ENCODE measurements around the gene GAPDHS. TPM values are rescaled to one million over a fixed set of nuclear protein-coding genes. Genes with fewer than 3 reads are reported as not detected.

GAPDHS gene
- total RNA-seq, result not detected

DNA sequence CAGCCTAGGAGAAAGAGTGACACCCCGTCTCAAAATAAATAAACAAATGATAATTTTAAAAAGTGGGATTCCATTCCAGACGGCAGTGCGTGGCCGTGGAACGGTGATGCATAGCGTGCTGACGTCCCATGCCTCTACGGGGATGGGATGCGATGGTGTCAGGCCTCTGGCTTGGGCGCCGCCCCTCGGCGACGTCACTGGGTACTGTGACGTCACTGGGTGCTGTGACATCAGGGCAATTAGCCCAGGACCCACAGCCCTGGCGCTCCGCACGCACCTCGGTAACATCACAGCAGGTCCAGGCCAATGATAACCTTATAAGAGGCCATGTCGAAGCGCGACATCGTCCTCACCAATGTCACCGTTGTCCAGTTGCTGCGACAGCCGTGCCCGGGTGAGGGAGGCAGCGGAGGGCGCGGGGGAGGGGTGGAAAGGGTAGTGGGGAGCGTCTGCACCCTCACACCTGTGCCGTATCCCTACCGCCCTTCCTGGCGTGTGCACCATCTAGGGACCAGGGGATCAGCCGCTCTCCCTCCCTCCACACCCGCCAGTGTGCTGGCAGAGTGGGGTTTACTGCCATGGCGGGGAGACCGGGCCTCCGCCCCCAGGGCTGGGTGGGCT, at the start of gene GAPDHS:
GAPDHS (plus strand) TSS at position 256 of the 621 bp plus-strand sequence; CDS start at position 328, 72 bp downstream.
- intact Hi-C loops (cut with DNase I), result no loop called here
- Histone ChIP-seq H3K27ac (no peak within 1 kb of the TSS), H3K27me3 (no peaks in the 10 kb centered on the region), H3K9me3 (no peaks in the 10 kb centered on the region), H3K36me3 (no peaks in the 10 kb centered on the region), H3K4me3 (no peak within 1 kb of the TSS), H3K4me1 (no peaks in the 10 kb centered on the region)
- TF ChIP-seq, protein P1, sequence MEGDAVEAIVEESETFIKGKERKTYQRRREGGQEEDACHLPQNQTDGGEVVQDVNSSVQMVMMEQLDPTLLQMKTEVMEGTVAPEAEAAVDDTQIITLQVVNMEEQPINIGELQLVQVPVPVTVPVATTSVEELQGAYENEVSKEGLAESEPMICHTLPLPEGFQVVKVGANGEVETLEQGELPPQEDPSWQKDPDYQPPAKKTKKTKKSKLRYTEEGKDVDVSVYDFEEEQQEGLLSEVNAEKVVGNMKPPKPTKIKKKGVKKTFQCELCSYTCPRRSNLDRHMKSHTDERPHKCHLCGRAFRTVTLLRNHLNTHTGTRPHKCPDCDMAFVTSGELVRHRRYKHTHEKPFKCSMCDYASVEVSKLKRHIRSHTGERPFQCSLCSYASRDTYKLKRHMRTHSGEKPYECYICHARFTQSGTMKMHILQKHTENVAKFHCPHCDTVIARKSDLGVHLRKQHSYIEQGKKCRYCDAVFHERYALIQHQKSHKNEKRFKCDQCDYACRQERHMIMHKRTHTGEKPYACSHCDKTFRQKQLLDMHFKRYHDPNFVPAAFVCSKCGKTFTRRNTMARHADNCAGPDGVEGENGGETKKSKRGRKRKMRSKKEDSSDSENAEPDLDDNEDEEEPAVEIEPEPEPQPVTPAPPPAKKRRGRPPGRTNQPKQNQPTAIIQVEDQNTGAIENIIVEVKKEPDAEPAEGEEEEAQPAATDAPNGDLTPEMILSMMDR (IDR thresholded peaks at IDR 0.05), result no peak
- DNase-seq (ENCODE audit: low spot score in 2 of 2), result no peak

DNA sequence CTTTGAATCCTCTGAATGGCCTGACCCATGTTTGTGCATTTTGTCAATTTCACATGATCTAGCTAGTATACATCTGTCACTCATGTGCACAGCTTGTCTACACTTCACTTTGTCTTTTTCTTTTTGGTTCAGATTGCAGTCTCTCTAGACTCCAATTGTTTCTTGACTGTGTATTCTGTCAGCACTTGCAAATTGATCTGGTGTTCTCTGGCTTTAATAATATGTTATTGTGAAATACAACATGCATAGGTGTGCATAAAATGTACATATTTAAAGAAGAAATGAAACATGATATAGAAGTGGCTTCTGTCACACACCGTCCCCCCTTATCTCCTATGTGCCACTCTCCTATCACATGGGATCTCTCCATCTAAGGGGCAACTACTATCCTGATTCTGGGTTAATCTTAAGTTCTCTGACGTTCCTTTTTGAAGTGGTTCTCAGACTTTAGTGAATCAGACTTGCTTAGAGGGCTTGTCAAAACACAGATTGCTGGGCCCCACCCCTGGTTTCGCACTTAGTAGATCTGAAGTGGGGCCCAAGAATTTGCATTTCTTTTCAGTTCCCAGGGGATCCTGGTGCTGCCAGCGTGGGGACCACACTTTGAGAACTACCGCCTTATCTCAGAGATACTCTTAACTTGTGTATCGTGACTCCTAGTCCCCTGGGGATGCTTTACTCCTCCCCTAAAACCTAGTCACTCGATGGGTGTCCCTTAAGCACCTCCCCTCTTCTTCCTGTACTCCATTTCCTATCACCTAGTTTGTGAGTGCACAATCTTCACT, 48.8 kb upstream of the GAPDHS start:
- Histone ChIP-seq H3K4me3 (no peak overlapping the region), H3K27me3 (no peaks in the 10 kb centered on the region), H3K4me1 (no peaks in the 10 kb centered on the region), H3K27ac (no peak overlapping the region), H3K9me3 (no peaks in the 10 kb centered on the region), H3K36me3 (no peaks in the 10 kb centered on the region)
- no peak for DNase-seq (ENCODE audit: low spot score in 2 of 2)
- intact Hi-C loops (cut with DNase I), result no loop called here
- TF ChIP-seq, protein P1 (IDR thresholded peaks at IDR 0.05), result no peak

DNA sequence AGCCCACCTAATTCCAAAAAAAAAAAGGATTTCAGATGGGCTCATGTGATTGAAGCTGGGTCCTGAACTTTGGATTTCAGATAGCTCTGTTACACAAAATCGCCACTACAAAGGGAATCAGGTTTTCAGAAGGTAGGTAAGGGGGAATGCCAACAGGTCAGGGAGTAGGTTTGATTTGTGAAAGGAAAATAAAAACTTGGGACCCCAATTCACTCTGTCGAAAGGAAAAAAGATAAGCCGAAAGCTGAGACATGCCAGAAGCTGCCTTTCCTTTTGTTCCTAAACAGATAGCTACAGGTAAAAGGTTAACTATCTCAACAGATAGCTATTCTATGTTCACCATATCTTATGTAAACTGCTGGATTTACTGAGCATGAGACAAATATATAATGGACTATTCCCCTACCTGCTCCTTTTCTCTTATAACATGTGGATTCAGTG, 47.0 kb upstream of the GAPDHS start:
- Histone ChIP-seq H3K27ac (no peak overlapping the region), H3K9me3 (no peaks in the 10 kb centered on the region), H3K4me1 (no peaks in the 10 kb centered on the region), H3K27me3 (no peaks in the 10 kb centered on the region), H3K36me3 (no peaks in the 10 kb centered on the region), H3K4me3 (no peak overlapping the region)
- intact Hi-C loops (cut with DNase I), result no loop called here
- TF ChIP-seq, protein P1 (IDR thresholded peaks at IDR 0.05), result no peak
- no peak for DNase-seq (ENCODE audit: low spot score in 2 of 2)

DNA sequence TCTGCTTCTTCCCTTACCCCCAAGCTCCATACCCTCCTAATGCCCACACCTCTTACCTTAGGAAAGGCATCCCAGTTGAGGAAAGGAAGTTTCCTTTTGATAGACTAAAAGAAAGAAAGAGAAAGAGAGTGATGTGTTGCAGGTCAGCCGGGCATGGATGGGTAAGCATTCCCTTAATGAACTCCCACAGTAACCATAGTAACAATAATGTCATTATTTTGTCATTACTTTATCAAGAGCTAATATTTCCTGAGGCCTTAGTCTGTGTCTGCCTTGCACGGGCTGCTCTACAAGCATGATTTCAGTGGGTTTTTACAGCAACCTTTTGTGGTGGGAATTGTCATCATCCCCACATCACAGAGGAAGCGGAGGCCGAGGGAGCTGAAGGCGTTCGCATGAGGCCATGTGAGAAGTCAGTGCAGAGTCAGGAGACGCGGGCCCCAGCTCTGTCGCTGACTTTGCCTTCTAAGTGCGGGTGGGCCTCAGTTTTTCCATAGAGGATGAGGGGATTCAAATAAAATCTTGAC, 45.5 kb upstream of the GAPDHS start:
- DNase-seq (ENCODE audit: low spot score in 2 of 2), result no peak

DNA sequence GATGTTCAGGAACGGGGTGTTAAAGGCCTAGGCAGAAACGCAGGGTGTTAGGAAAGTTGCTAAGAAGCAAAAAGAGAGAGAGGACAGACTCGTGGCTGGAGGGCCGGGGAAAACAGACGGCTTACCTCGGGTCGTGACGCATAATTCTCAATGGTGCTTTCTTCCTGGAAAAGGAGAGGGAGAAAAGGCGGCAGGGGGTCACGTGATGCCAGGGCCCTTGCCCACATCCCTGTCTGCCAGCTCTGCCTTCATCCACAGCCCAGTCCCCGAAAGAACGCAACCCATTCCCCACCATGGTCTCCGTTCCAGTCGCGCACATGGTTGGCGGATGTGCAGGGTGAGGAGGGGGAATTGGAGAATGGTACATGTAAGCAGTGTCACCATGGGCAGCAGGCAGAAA, 44.6 kb upstream of the GAPDHS start:
- Histone ChIP-seq H3K27ac (no peak overlapping the region), H3K36me3 (no peaks in the 10 kb centered on the region), H3K27me3 (no peaks in the 10 kb centered on the region), H3K4me3 (no peak overlapping the region), H3K9me3 (no peaks in the 10 kb centered on the region), H3K4me1 (no peaks in the 10 kb centered on the region)
- intact Hi-C loops (cut with DNase I), result no loop called here
- DNase-seq (ENCODE audit: low spot score in 2 of 2), result no peak
- TF ChIP-seq, protein P1 (IDR thresholded peaks at IDR 0.05), result no peak

More for the DNA sequence above, 45.5 kb upstream of the GAPDHS start:
- Histone ChIP-seq H3K9me3 (no peaks in the 10 kb centered on the region), H3K27ac (no peak overlapping the region), H3K36me3 (no peaks in the 10 kb centered on the region), H3K4me3 (no peak overlapping the region), H3K4me1 (no peaks in the 10 kb centered on the region), H3K27me3 (no peaks in the 10 kb centered on the region)
- intact Hi-C loops (cut with DNase I), result no loop called here
- TF ChIP-seq, protein P1 (IDR thresholded peaks at IDR 0.05), result no peak
